GM12874 (cell line): Measurements from ENCODE around the gene GGN.

Source experiments
- CTCF ChIP-seq: IDR thresholded peaks from 2 replicates; pipeline ENCODE4 v1.5.1; 2011; ENCODE audit warnings: low read depth, mild to moderate bottlenecking, control low read depth, low read length, moderate library complexity; ENCODE audit not compliant: insufficient read depth

The GGN gene

GRCh38 chr19:38405276-38405675 is 17.4 kb upstream of the GGN start:
- no peak for TF ChIP-seq CTCF

- no peak for TF ChIP-seq CTCF
These were observed 17.0 kb upstream of the GGN start for GRCh38 chr19:38404858-38405257.

- TF ChIP-seq CTCF = peak; percentile 96
These were observed 15.3 kb upstream of the GGN start, which contains the start of gene FAM98C for GRCh38 chr19:38402967-38403674. TSS of gene FAM98C (plus strand) at chr19:38403093. CDS start at chr19:38403154, 61 bp downstream.

GRCh38 chr19:38402623-38402966 is 14.8 kb upstream of the GGN start:
- TF ChIP-seq CTCF = no peak

GRCh38 chr19:38401148-38401547 is 13.3 kb upstream of the GGN start:
- TF ChIP-seq CTCF = no peak

- no peak for TF ChIP-seq CTCF
These were observed 12.5 kb upstream of the GGN start for GRCh38 chr19:38400361-38400760.

GRCh38 chr19:38399537-38399936 is 11.7 kb upstream of the GGN start:
- TF ChIP-seq CTCF = no peak
